ENCODE measurements around the gene RUFY3.

RUFY3 gene

GRCh38 chr4:70802928-70803580 lies 81.3 kb downstream of the RUFY3 start:
- H3K27me3 ChIP-seq, result no peaks in the 10 kb centered on the region
- DNase-seq, result no peak

GRCh38 chr4:70808151-70808550 lies 86.4 kb downstream of the RUFY3 start:
- H3K4me3 ChIP-seq, result no peak overlapping the region
- H3K27me3 ChIP-seq, result no peaks in the 10 kb centered on the region
- no peaks in the 10 kb centered on the region for H3K4me1 ChIP-seq
- peaks cover 11 to 30% (median 16%) of the 10 kb centered on the region in 3 donors for H3K36me3 ChIP-seq
- TF ChIP-seq CTCF (IDR thresholded peaks at IDR 0.05), result no peak
- intact Hi-C loops (cut with DNase I; ENCODE audit: low total_unique reads), result no loop called here
- no peaks in the 10 kb centered on the region for H3K9me3 ChIP-seq
- no peak overlapping the region for H3K27ac ChIP-seq
- DNase-seq, result no peak

More at GRCh38 chr4:70802928-70803580, 81.3 kb downstream of the RUFY3 start:
- Histone ChIP-seq H3K4me3 (no peak overlapping the region), H3K9me3 (no peaks in the 10 kb centered on the region), H3K4me1 (no peaks in the 10 kb centered on the region), H3K27ac (no peak overlapping the region), H3K36me3 (peaks cover 16 to 44% (median 16%) of the 10 kb centered on the region in 3 donors)
- intact Hi-C loops (cut with DNase I; ENCODE audit: low total_unique reads), result no loop called here
- TF ChIP-seq CTCF (IDR thresholded peaks at IDR 0.05), result no peak

GRCh38 chr4:70815370-70815769 lies 93.6 kb downstream of the RUFY3 start:
- intact Hi-C loops (cut with DNase I; ENCODE audit: low total_unique reads), result no loop called here

GRCh38 chr4:70816894-70817293 lies 95.1 kb downstream of the RUFY3 start:
- Histone ChIP-seq H3K27ac (no peak overlapping the region), H3K4me3 (no peak overlapping the region), H3K36me3 (peaks cover 37 to 46% (median 39%) of the 10 kb centered on the region in 3 donors), H3K27me3 (no peaks in the 10 kb centered on the region), H3K9me3 (no peaks in the 10 kb centered on the region), H3K4me1 (no peaks in the 10 kb centered on the region)
- DNase-seq, result no peak
- intact Hi-C loops (cut with DNase I; ENCODE audit: low total_unique reads), result no loop called here
- no peak for TF ChIP-seq CTCF (IDR thresholded peaks at IDR 0.05)

More at GRCh38 chr4:70815370-70815769, 93.6 kb downstream of the RUFY3 start:
- no peak overlapping the region for H3K27ac ChIP-seq
- no peaks in the 10 kb centered on the region for H3K27me3 ChIP-seq
- H3K36me3 ChIP-seq, result peaks cover 26 to 31% (median 27%) of the 10 kb centered on the region in 3 donors
- no peaks in the 10 kb centered on the region for H3K4me1 ChIP-seq
- no peak for TF ChIP-seq CTCF (IDR thresholded peaks at IDR 0.05)
- DNase-seq, result no peak
- H3K4me3 ChIP-seq, result no peak overlapping the region
- no peaks in the 10 kb centered on the region for H3K9me3 ChIP-seq

- no peak for DNase-seq
- H3K36me3 ChIP-seq, result peaks cover 51 to 59% (median 51%) of the 10 kb centered on the region in 3 donors
- no peak for TF ChIP-seq CTCF (IDR thresholded peaks at IDR 0.05)
- no peak overlapping the region for H3K4me3 ChIP-seq
- H3K27me3 ChIP-seq, result no peaks in the 10 kb centered on the region
- no peak overlapping the region for H3K27ac ChIP-seq
- no peaks in the 10 kb centered on the region for H3K4me1 ChIP-seq
- intact Hi-C loops (cut with DNase I; ENCODE audit: low total_unique reads), result no loop called here
- no peaks in the 10 kb centered on the region for H3K9me3 ChIP-seq
Measured at GRCh38 chr4:70818173-70818855, 96.5 kb downstream of the RUFY3 start.
